Measurements from ENCODE around the gene TMED6.
A peak's percentile ranks its signal among the peaks of the same experiment; 100 is the strongest.

Gene TMED6

GRCh38 chr16:69316595-69317034, 35.0 kb downstream of the TMED6 start:
- H3K23ac ChIP-seq (ENCODE audit: low read length in 2 of 2): no peak overlapping the region
- no peak overlapping the region for H3K4me2 ChIP-seq (ENCODE audit: low read length, poor library complexity, severe bottlenecking)
- H3K18ac ChIP-seq (ENCODE audit: low read depth in 1 of 2, low read length in 2 of 2): no peak overlapping the region
- H4K91ac ChIP-seq (ENCODE audit: low read length): no peak overlapping the region
- no peaks in the 10 kb centered on the region for H3K27me3 ChIP-seq (ENCODE audit: control insufficient read depth in 1 of 2, insufficient read depth in 1 of 2, low read length in 2 of 2)
- H2BK12ac ChIP-seq (ENCODE audit: low read length in 2 of 2): no peak overlapping the region
- H2BK5ac ChIP-seq (ENCODE audit: low read depth, low read length, poor library complexity, severe bottlenecking): no peak overlapping the region
- no peak overlapping the region for H3K4ac ChIP-seq (ENCODE audit: low read depth in 1 of 2, low read length in 2 of 2)
- no peak overlapping the region for H2AK5ac ChIP-seq (ENCODE audit: low read length, severe bottlenecking)
- no peak overlapping the region for H2AFZ ChIP-seq (ENCODE audit: low read depth, low read length)
- H3K9me3 ChIP-seq (ENCODE audit: control insufficient read depth, low read length): no peaks in the 10 kb centered on the region
- H2BK15ac ChIP-seq (ENCODE audit: low read depth, poor library complexity, severe bottlenecking): no peak overlapping the region
- H3K14ac ChIP-seq (ENCODE audit: low read length in 2 of 2): no peak overlapping the region
- no peak overlapping the region for H2BK120ac ChIP-seq (ENCODE audit: low read depth, low read length)
- H3K36me3 ChIP-seq (ENCODE audit: control insufficient read depth in 1 of 2, insufficient read depth in 2 of 2, low read depth in 1 of 2, low read length in 2 of 2): peaks cover 74 to 77% of the 10 kb centered on the region in 2 experiments
- no peak overlapping the region for H3K27ac ChIP-seq (ENCODE audit: low read length, poor library complexity, severe bottlenecking)
- H3K79me1 ChIP-seq (replicated peaks; ENCODE audit: low read length, poor library complexity, severe bottlenecking): peaks cover 45% of the 10 kb centered on the region
- no peak for DNase-seq
- H3K4me3 ChIP-seq (ENCODE audit: insufficient read depth in 1 of 2, low read depth in 1 of 2, low read length in 2 of 2): no peak overlapping the region
- WGBS: 96% methylated on average over 15 of the region's 17 CpGs
- no peak overlapping the region for H3K9ac ChIP-seq (ENCODE audit: low read length)
- peaks cover 5% of the 10 kb centered on the region for H3K4me1 ChIP-seq (ENCODE audit: control insufficient read depth, insufficient read depth, low read depth, low read length)
- no peak overlapping the region for H4K8ac ChIP-seq (ENCODE audit: low read length)

GRCh38 chr16:69315486-69316311, 35.9 kb downstream of the TMED6 start:
- H3K4ac ChIP-seq (ENCODE audit: low read depth in 1 of 2, low read length in 2 of 2): no peak overlapping the region
- no peak overlapping the region for H3K18ac ChIP-seq (ENCODE audit: low read depth in 1 of 2, low read length in 2 of 2)
- peaks cover 65 to 68% of the 10 kb centered on the region in 2 experiments for H3K36me3 ChIP-seq (ENCODE audit: control insufficient read depth in 1 of 2, insufficient read depth in 2 of 2, low read depth in 1 of 2, low read length in 2 of 2)
- no peak overlapping the region for H3K4me2 ChIP-seq (ENCODE audit: low read length, poor library complexity, severe bottlenecking)
- no peak overlapping the region for H3K4me3 ChIP-seq (ENCODE audit: insufficient read depth in 1 of 2, low read depth in 1 of 2, low read length in 2 of 2)
- DNase-seq: no peak
- H3K4me1 ChIP-seq (ENCODE audit: control insufficient read depth, insufficient read depth, low read depth, low read length): peaks cover 5% of the 10 kb centered on the region
- no peak overlapping the region for H3K23ac ChIP-seq (ENCODE audit: low read length in 2 of 2)
- H2AK5ac ChIP-seq (ENCODE audit: low read length, severe bottlenecking): no peak overlapping the region
- H3K27ac ChIP-seq (ENCODE audit: low read length, poor library complexity, severe bottlenecking): no peak overlapping the region
- no peak overlapping the region for H2BK15ac ChIP-seq (ENCODE audit: low read depth, poor library complexity, severe bottlenecking)
- no peaks in the 10 kb centered on the region for H3K9me3 ChIP-seq (ENCODE audit: control insufficient read depth, low read length)
- no peak overlapping the region for H2AFZ ChIP-seq (ENCODE audit: low read depth, low read length)
- H3K9ac ChIP-seq (ENCODE audit: low read length): no peak overlapping the region
- H2BK5ac ChIP-seq (ENCODE audit: low read depth, low read length, poor library complexity, severe bottlenecking): no peak overlapping the region
- peaks cover 40% of the 10 kb centered on the region for H3K79me1 ChIP-seq (replicated peaks; ENCODE audit: low read length, poor library complexity, severe bottlenecking)
- H3K27me3 ChIP-seq (ENCODE audit: control insufficient read depth in 1 of 2, insufficient read depth in 1 of 2, low read length in 2 of 2): no peaks in the 10 kb centered on the region
- 93% methylated on average over 30 of the region's 30 CpGs for WGBS
- H2BK12ac ChIP-seq (ENCODE audit: low read length in 2 of 2): no peak overlapping the region
- no peak overlapping the region for H3K14ac ChIP-seq (ENCODE audit: low read length in 2 of 2)
- H4K91ac ChIP-seq (ENCODE audit: low read length): no peak overlapping the region
- H4K8ac ChIP-seq (ENCODE audit: low read length): no peak overlapping the region
- H2BK120ac ChIP-seq (ENCODE audit: low read depth, low read length): no peak overlapping the region

GRCh38 chr16:69314534-69314933, 37.1 kb downstream of the TMED6 start:
- Histone ChIP-seq H4K8ac (ENCODE audit: low read length) (no peak overlapping the region), H3K4me3 (ENCODE audit: insufficient read depth in 1 of 2, low read depth in 1 of 2, low read length in 2 of 2) (no peak overlapping the region), H2BK5ac (ENCODE audit: low read depth, low read length, poor library complexity, severe bottlenecking) (no peak overlapping the region), H2BK15ac (ENCODE audit: low read depth, poor library complexity, severe bottlenecking) (no peak overlapping the region), H3K4me2 (ENCODE audit: low read length, poor library complexity, severe bottlenecking) (no peak overlapping the region), H3K4ac (ENCODE audit: low read depth in 1 of 2, low read length in 2 of 2) (no peak overlapping the region), H3K79me1 (replicated peaks; ENCODE audit: low read length, poor library complexity, severe bottlenecking) (peaks cover 31% of the 10 kb centered on the region), H4K91ac (ENCODE audit: low read length) (peak overlapping the region; percentile 31), H3K27me3 (ENCODE audit: control insufficient read depth in 1 of 2, insufficient read depth in 1 of 2, low read length in 2 of 2) (no peaks in the 10 kb centered on the region), H3K36me3 (ENCODE audit: control insufficient read depth in 1 of 2, insufficient read depth in 2 of 2, low read depth in 1 of 2, low read length in 2 of 2) (peaks cover 54 to 56% of the 10 kb centered on the region in 2 experiments), H2AFZ (ENCODE audit: low read depth, low read length) (no peak overlapping the region), H2BK12ac (ENCODE audit: low read length in 2 of 2) (no peak overlapping the region), H3K14ac (ENCODE audit: low read length in 2 of 2) (no peak overlapping the region), H3K9me3 (ENCODE audit: control insufficient read depth, low read length) (no peaks in the 10 kb centered on the region), H2AK5ac (ENCODE audit: low read length, severe bottlenecking) (no peak overlapping the region), H3K9ac (ENCODE audit: low read length) (no peak overlapping the region), H3K23ac (ENCODE audit: low read length in 2 of 2) (no peak overlapping the region), H3K4me1 (ENCODE audit: control insufficient read depth, insufficient read depth, low read depth, low read length) (peaks cover 8% of the 10 kb centered on the region), H2BK120ac (ENCODE audit: low read depth, low read length) (no peak overlapping the region), H3K27ac (ENCODE audit: low read length, poor library complexity, severe bottlenecking) (no peak overlapping the region), H3K18ac (ENCODE audit: low read depth in 1 of 2, low read length in 2 of 2) (no peak overlapping the region)
- 94% methylated on average over 11 of the region's 11 CpGs for WGBS
- DNase-seq: no peak

- peaks cover 23% of the 10 kb centered on the region for H3K79me1 ChIP-seq (replicated peaks; ENCODE audit: low read length, poor library complexity, severe bottlenecking)
- H2AFZ ChIP-seq (ENCODE audit: low read depth, low read length): no peak overlapping the region
- H2BK12ac ChIP-seq (ENCODE audit: low read length in 2 of 2): no peak overlapping the region
- no peak overlapping the region for H4K8ac ChIP-seq (ENCODE audit: low read length)
- no peak for DNase-seq
- no peak overlapping the region for H2AK5ac ChIP-seq (ENCODE audit: low read length, severe bottlenecking)
- no peaks in the 10 kb centered on the region for H3K9me3 ChIP-seq (ENCODE audit: control insufficient read depth, low read length)
- no peak overlapping the region for H2BK120ac ChIP-seq (ENCODE audit: low read depth, low read length)
- H3K14ac ChIP-seq (ENCODE audit: low read length in 2 of 2): no peak overlapping the region
- H3K4me2 ChIP-seq (ENCODE audit: low read length, poor library complexity, severe bottlenecking): no peak overlapping the region
- H2BK5ac ChIP-seq (ENCODE audit: low read depth, low read length, poor library complexity, severe bottlenecking): no peak overlapping the region
- no peak overlapping the region for H2BK15ac ChIP-seq (ENCODE audit: low read depth, poor library complexity, severe bottlenecking)
- H3K23ac ChIP-seq (ENCODE audit: low read length in 2 of 2): no peak overlapping the region
- H3K27me3 ChIP-seq (ENCODE audit: control insufficient read depth in 1 of 2, insufficient read depth in 1 of 2, low read length in 2 of 2): no peaks in the 10 kb centered on the region
- H3K4me1 ChIP-seq (ENCODE audit: control insufficient read depth, insufficient read depth, low read depth, low read length): peaks cover 6% of the 10 kb centered on the region
- H4K91ac ChIP-seq (ENCODE audit: low read length): no peak overlapping the region
- no peak overlapping the region for H3K18ac ChIP-seq (ENCODE audit: low read depth in 1 of 2, low read length in 2 of 2)
- H3K9ac ChIP-seq (ENCODE audit: low read length): no peak overlapping the region
- whole genome bisulfite sequencing: 97% methylated on average over 5 of the region's 5 CpGs
- no peak overlapping the region for H3K4me3 ChIP-seq (ENCODE audit: insufficient read depth in 1 of 2, low read depth in 1 of 2, low read length in 2 of 2)
- H3K36me3 ChIP-seq (ENCODE audit: control insufficient read depth in 1 of 2, insufficient read depth in 2 of 2, low read depth in 1 of 2, low read length in 2 of 2): peaks cover 43 to 49% of the 10 kb centered on the region in 2 experiments
- H3K4ac ChIP-seq (ENCODE audit: low read depth in 1 of 2, low read length in 2 of 2): no peak overlapping the region
- no peak overlapping the region for H3K27ac ChIP-seq (ENCODE audit: low read length, poor library complexity, severe bottlenecking)
These were observed 38.1 kb downstream of the TMED6 start for GRCh38 chr16:69313469-69313868.
